Heart left ventricle (tissue), 13 donors: ENCODE results near the gene GAB4.

Experiments
- POLR2A ChIP-seq, 2 donors: fragments of 450-650 bp; IDR thresholded peaks; one replicate each; pipeline ENCODE4 v1.6.1; 2017; ENCODE audit warnings: antibody characterized with exemption in 2 of 2, mild to moderate bottlenecking in 2 of 2, moderate library complexity in 2 of 2
- TF ChIP-seq, protein P1 (sequence below), 12 donors: fragments of 200-600 bp; sonication (generic) in 4 of 12; IDR thresholded peaks; one replicate each; pipeline versions ENCODE4 v1.5.0 to v1.8.0; 2018 to 2022; ENCODE audit warnings: antibody characterized with exemption in 12 of 12, mild to moderate bottlenecking in 5 of 12
- donor health status: ischemic (EF 13 %, LVEDD 7.1; RV severe dilation, severe dysfunction).
- donor health status: DM: no; HTN: yes; CAD: no.
- donor health status: DM: no; HTN: no; CAD: no.
- donor health status: ischemic (EF 25% LVEDD 6.9; RV normal size, moderate dysfunction).
- donor health status: ischemic (EF 25% LVEDD 5.7; RV mildly dilated, moderate dysfunction).
- donor health status: ischemic (EF 35%, LVEDD 5.7; RV mildly dilated, moderate dysfunction).
- donor health status: nonischemic (EF 11% LVEDD 7.7; RV severe dilation, severe dysfunction).
- donor health status: DM: yes; HTN: yes; CAD: no.
- donor health status: PGD.
- donor health status: ischemic (EF 29% LVEDD 5.4; RV normal size, mild dysfunction).
- donor health status: nonischemic (EF 23%, LVEDD 6.1; RV moderate dilation, normal function).

DNA sequence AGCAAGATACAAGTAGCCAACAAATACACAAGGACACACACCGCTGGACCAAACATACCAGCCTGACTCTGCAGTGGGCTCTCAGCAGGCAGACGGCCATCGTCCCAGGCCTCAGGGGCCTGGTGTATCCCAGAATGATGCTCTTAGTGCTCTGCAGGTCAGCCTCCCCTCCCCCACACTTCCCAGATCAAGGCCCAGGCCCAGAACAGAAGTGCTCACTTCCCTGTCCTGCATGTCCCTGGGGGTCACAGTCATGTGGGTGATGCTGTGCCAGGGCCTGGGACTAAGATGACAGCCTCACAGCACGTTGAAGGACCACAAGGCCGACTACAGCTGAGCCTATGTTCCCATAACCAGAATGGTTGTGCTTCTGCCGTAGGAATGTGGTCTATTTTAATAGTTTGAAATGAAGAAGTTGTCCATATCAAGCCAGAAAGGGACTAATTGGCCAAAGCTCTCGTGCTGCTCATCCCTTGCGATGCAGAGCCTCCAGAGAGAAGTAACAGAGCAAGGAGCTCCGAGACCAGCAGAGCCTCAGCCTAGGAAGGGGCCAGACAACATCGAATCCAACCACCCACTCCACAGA is 48.6 kb downstream of the GAB4 start:
- no peak for TF ChIP-seq POLR2A (IDR thresholded peaks at IDR 0.05)
- TF ChIP-seq, protein P1, sequence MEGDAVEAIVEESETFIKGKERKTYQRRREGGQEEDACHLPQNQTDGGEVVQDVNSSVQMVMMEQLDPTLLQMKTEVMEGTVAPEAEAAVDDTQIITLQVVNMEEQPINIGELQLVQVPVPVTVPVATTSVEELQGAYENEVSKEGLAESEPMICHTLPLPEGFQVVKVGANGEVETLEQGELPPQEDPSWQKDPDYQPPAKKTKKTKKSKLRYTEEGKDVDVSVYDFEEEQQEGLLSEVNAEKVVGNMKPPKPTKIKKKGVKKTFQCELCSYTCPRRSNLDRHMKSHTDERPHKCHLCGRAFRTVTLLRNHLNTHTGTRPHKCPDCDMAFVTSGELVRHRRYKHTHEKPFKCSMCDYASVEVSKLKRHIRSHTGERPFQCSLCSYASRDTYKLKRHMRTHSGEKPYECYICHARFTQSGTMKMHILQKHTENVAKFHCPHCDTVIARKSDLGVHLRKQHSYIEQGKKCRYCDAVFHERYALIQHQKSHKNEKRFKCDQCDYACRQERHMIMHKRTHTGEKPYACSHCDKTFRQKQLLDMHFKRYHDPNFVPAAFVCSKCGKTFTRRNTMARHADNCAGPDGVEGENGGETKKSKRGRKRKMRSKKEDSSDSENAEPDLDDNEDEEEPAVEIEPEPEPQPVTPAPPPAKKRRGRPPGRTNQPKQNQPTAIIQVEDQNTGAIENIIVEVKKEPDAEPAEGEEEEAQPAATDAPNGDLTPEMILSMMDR (IDR thresholded peaks at IDR 0.05), result no peak
